Stimulated activated CD4-positive, alpha-beta T cell treated with anti-CD3 and anti-CD28 coated beads, Interleukin-1b, Interleukin-23, amount 100 ng/mL, for 4 hours (primary cell): ENCODE measurements around the gene ZNRD2.

Experiments
- DNase-seq, 2 donors: peaks; one replicate each; pipeline ENCODE4 v3.0.0-alpha.2; 2020; ENCODE audit warnings: low read depth in 2 of 2

ZNRD2 gene

GRCh38 chr11:65610404-65610803 is 40.1 kb downstream of the ZNRD2 start:
- DNase-seq, result no peak

DNA sequence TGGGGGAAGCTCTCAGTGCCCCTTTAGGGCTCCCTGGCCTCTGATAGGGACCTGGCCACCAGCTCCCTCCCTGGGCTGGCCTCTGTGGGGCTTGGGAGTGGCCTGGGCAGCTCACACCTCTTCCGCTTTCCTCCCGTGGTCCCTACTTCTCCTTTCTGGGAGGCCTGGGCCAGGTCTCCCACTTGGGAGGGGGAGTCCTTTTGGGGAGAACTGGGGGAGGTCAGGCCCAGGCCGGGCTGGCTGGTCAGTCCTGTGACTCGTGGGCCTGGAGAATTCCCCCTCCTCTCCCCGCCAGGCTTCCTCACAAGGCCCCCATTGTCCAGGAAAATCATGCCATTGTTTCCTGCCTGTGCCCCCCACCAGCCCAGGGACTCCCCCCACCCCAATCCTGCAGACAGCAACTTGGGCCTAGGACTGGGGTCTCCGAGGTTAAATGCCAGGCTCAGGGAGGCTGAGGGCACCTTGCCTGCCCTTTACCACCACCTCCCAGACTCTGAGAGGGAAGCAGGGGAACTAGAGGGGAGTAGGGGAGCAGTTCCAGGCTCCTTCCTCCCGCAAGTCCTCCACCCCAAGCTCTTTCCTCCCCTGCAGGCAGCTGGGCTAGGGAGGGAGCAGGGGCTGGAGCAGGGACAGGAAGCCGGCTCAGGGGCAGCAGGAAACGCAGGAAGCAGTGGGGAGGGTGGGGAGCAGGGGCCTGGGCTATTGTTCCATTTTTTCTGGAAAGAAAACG is 40.9 kb downstream of the ZNRD2 start:
- DNase-seq, result no peak

DNA sequence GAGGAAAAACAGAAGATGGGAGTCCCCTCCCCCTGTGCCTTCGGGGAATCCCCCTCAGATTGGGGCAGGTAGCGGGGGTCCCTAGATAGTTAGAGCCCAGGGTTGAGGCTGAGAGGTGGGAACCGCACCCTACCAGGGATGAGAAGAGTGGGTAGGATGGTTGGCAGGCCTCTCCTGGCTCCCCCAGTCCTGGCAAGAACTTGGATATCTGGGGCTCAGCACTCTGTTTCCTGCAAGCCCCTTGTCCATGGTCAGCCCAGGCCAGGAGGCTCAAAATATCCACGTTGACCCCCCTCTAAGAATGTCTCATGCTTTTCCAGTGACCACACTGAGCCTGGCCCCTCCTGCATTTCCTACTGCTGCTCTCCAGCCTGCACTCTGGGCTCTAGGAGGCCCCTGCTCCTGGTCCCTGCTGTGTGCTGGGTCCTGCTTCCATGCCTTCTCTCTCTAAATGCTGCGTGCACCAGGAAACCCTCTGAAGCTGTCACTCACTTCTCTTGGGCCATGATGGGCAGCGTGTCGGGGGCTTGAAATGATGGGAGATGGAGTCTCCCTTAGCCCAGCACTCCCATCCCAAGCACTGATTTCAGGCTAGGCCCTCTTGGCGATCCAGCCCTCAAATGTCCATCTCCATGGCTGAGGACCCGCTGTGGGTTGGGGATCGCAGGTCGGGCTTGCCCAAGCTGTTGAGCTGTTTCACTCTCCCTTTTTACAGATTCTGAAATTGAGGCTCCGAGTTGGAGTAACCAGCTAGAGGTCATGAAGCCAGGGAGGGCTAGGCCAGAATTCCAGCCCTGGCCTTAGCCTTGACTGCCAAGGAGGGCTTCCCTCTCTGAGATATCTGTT is 41.7 kb downstream of the ZNRD2 start:
- no peak for DNase-seq

- no peak for DNase-seq
Measured at GRCh38 chr11:65612691-65613090, 42.4 kb downstream of the ZNRD2 start.

DNA sequence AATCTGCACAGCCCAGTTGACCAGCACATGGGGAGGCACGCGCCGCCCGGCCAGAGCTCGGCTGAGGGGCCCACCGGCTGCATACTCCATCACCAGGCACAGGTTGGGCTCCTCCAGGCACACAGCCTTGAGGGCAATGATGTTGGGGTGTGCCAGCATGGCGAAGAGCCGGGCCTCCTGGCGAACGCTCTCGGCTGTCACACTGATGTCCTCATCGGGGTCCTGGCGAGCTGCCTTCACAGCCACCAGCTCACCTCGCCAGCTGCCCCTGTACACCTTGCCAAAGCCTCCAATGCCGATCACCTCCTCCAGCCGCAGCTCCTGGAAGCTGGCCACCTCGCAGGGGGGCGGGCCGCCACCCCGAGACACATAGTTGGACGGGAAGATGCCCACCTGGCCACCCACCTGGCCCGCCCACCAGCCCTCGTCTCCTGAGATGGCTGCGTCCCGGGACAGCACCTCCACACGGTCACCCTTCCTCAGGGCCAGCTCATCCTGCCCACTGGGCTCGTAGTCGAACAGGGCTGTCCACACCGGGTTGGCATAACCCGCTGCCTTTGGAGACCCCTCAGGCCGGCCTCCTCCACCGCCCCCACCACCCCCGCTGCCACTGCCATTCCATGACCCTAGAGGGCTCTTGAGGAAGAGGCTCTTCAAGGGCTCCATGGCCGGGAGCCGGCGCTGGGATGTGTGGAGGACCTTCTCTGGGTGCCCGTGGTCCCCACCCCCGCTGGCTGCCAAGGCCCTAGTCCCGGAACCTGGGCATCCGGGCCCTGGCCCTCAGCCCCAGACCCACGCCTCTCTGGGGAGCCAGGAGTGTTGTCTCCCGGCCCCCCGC is 43.0 kb downstream of the ZNRD2 start:
- DNase-seq, result no peak

GRCh38 chr11:65615229-65615949 is 45.1 kb downstream of the ZNRD2 start, which contains the start of gene PCNX3:
PCNX3 (plus strand) TSS chr11:65615776; CDS start chr11:65616312, 536 bp downstream.
- DNase-seq, result peak; percentile 98 to 100

DNA sequence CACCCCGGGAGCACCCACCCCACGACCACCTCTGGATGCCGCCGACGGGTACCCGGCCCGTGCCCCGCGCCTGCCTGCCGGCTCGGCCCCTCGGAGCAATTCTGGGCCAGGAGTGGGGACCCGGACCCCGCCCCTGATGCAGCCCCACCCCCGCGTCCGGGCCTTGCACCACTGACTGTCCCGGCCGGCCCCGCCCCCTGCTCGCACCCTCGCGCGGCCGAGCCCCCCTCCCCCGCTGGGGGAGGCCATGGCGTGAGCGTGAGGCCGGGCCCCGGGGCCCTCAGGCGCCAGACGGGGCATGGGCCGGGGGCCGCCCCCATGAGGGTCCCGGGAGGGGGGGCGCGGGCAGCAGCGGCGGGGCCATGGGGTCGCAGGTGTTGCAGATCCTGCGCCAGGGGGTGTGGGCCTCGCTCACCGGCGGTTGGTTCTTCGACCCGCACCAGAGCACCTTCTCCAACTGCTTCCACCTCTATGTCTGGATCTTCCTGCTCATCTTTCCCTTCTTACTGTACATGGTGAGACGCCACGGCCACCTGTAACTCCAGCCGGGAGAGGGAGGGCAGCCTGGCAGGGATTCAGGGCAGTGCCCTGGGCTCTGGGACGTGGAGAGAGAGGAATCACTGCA is 45.8 kb downstream of the ZNRD2 start:
- peak in 1 of 2 donors; percentile 51 for DNase-seq

- DNase-seq, result no peak
Measured at GRCh38 chr11:65616575-65617001, 46.3 kb downstream of the ZNRD2 start.

- DNase-seq, result no peak
Measured at GRCh38 chr11:65617136-65617850, 47.0 kb downstream of the ZNRD2 start.

- DNase-seq, result no peak
Measured at GRCh38 chr11:65617990-65618751, 47.9 kb downstream of the ZNRD2 start.

DNA sequence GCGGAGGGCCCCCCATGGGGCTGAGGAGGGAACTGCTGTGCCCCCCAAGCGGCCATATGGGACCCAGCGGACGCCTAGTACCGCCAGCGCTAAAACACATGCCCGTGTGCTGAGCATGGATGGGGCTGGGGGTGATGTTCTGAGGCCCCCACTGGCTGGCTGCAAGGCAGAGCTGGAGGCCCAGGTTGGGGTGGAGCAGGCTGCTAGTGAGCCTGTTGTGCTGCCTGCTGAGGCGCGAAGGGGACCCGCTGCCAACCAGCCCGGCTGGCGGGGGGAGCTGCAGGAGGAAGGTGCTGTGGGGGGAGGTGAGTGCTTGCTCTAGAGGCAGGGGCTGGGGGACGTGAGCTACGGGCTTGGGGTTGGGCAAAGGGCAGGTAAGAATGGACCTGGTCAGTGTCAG is 48.5 kb downstream of the ZNRD2 start:
- DNase-seq, result no peak

GRCh38 chr11:65619281-65619928 is 49.1 kb downstream of the ZNRD2 start:
- DNase-seq, result no peak

DNA sequence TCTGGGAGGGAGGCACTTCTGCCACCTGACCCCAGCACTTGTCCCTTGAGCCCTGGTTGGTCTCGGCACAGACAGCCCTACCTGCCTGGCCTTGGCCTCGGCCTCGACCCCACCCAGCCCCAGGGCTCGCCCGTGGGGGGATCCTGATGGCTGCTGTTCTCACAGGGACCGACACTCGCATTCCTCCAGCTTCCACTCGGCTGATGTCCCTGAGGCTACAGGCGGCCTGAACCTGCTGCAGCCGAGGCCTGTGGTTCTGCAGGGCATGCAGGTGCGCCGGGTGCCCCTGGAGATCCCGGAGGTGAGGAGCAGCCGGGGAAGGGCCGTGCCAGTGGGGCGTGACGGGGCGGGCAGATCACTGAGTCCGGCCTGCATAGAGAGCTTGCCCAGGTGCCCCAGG is 50.4 kb downstream of the ZNRD2 start:
- no peak for DNase-seq

DNA sequence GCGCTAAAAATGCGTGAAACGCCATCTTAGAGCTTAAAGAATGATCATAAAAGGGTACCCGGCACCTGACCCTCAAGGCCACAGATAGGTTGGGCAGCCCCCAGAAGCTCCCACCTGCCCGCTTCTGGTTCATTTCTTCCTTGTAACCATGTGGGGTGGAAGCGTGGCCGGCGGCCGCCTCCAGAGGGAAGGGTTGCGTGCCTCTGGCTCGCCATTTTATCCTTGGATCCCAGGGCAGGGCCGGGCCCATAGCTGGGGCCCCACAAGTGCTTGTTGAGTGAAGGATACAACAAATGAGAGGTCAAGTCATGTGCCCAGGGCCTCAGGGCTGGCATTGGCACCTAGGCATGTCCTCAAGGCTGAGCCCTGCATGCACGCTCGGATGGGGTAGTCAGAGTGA is 51.2 kb downstream of the ZNRD2 start:
- no peak for DNase-seq
